COLO668 (cell line): Measurements from ENCODE around the gene SIK2.
"Not testable (repeated sequence)": the region's sequence is repeated elsewhere in the genome, so short reads cannot be mapped to it uniquely, and the experiment has no call there.

Source experiments
- DNase-seq: peaks from one replicate; lab custom pipeline; 2025; ENCODE audit not compliant: unreplicated experiment; lab: John Stamatoyannopoulos, UW

The SIK2 gene

DNA sequence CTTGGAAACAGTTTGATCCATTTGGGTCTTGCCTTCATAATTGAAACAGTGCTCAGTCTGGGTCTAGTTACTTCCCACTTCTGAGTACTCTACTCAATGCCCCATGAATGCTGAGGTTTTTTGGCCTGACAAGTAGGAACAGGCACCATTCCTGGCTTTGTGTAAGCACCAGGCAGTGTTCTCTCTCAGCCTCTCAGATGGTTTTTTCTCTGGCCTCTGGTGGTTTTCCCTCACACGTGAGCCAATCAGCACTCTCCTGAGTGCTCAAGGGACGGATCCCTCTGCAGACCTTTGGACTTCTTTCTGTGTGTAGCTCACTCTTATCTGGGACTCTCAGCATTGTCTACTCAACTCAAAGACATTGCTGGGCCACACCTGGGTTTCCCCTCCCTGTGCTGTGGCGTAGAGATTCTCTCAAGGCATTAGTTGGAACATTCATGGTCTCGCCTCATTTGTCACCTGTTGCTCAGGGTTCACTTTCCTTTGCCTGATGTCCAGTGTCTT is 21.3 kb downstream of the SIK2 start:
- no peak for DNase-seq

DNA sequence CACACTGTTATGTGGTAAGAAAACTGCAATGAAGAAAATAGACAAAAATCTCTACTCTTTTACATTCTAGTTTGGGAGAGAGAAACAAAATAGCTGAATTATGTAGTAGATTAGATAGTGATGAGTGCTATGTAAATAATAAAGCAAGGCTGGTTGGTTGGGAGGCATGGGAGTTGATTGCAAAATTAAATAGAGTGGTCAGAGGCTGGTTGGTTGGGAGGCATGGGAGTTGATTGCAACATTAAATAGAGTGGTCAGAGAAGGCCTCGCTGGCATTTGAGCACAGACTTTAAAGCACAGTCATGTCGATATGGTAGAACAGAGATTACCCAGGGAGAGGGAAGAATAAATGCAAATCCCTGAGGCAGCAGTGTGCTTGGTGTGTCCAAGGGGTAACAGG is 22.4 kb downstream of the SIK2 start:
- no peak for DNase-seq

DNA sequence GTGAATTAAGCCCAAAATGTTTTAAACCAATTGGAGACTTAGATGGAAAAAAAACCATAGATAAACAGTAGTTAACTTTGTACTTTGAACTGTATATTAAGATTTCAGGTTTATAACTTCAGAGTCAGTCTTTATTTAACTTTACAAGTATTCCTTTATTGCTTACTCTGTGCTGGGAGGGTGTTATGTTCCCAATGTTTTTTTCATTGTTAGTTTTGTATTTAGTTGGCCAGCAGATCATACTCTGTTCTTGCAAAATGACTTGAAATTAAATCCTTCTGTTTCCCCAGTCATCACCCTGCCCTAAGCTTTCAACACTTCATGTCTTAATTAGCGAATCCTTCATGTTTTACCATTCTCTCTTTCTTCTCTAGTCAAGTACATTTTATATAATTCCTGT is 25.3 kb downstream of the SIK2 start:
- no peak for DNase-seq

DNA sequence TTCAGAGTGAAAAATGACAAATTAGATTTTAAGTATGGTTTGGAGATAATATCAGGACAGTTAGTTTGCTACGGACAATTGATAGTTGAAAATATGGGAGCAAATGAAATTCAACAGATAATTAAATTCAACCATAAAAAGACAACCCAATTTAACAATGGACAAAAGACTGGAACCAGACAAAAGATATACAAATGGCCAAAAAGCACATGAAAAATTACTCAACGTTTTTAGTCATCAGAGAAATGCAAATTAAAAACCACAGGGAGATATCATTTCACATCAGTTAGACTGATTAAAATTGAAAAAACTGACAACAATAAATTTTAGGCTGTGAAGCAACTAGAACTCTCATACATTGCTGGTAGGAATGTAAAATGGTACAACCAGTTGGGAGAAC is 27.2 kb downstream of the SIK2 start:
- no peak for DNase-seq

DNA sequence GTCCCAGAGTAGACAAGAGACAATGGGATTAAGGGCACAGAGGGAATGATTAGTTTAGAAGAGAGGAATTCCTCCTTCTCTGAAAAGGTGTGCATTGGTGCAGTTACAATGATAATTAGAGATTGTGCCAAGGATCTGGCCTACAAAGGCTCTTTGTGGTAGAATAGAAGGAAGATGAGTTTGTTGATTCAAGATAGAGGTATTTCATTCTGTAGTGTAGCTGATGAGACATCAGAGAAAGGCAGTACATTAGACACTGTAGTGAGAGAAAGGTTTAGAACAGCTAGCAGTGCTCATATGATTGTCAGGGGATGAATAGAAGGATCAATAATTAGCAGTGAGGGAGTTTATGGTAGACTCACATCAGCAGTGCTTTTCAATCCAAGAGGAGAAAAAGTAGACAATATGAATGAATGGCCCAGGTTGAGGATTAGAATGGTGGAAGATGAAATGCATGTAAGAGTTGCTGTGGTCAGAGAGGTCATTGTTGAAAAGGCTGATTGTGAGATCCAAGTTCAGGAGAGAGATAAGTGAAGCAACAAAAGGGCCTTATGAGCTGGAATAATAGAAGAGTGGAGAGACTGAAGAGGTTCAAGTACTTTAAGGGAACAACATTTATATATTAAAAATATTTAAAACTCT is 28.9 kb downstream of the SIK2 start:
- DNase-seq = no peak

DNA sequence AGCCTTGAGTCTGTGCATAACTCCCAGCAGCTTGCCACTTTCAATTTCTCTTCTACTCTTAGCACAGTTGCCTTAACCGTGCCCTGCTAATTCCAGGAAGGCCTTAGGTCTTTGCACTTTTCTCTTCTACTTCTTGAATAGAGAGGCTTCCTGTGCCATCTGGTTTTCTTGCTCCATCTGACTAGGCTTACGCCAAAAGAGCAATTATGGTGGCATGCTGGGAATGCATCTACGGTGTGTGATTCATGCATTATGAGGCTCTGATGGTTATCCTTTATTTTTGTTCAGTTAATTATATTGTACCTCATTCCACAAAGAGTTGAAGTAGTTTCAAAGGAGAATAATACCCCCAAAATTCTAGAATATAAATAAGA is 29.4 kb downstream of the SIK2 start:
- no peak for DNase-seq

DNA sequence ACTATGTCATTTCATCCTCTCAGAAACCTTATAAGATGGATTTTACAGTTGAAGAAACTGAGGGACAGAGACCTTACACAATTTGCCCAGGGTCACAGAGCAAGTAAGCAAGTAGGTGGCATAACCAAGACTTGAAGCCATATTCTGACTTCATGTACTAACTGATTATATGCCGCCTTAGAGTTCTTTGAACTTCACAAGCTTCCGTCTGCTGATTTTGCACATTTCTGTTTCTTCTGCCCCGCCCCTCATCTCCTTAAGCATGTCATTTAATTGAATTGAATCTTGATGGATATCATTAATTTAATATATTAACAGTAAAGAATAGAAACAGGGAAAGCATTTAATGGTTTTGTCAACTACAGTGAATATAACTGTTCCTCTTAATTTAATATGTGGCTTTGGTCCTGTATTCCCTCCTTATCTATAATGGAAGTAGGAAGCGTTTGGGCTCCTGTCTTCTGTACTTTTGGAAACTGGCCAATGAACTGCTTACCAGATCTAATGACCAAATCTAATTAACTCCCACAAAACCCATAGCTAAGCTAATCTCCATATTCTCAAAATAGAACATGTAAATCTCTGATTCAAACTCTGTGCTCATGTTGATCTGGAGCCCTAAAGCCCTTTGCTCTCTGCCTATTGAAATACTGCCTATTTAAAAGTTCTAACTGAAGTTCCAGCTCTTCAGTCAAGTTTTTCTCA is 30.4 kb downstream of the SIK2 start:
- no peak for DNase-seq

DNA sequence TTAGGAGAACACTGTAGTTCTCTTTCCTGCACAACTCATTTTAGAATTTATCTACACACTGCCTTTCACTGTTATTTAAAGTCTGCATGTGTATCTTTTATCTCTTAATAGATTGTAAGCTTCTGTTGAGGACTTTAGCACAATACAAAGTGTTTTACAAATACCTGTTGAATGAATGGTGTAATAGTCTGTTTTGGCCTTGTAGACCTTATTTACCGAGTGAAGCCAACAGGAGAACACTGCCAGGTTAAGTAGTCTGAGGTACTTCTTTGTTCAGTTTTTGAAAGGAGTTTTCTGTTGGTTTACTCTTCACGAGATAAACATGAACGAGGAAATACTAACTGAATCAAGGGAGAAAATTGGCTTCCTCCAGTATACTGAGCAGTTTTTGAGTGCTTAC is 31.0 kb downstream of the SIK2 start:
- DNase-seq = no peak

DNA sequence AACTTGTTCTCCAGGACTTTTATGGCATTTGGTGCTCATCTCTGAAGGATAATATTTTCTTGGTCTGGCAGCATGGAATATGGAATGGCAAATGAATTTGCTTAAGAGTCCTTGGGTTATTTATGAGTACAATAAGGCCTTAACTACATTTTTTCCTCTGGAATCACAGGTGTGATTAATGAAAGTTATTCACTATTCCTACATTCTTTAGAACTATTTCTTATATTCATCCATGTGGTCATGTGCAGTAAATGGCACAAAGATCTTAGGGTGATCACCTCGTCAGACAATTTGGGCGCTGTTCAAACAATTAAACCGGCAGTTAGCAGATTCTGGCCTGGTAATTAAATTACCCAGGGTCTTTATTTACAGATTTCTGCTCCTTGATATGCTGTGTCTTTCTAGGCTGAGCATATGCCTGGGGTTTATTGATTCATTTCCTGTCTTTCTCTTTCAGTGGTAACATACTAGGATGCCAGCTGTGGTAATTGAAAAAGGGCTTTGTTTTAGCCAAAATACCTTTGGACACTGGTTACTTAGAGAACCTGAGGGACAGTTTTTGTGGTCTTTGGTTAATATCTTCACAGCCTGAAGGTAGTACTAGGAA is 31.6 kb downstream of the SIK2 start:
- DNase-seq = no peak

DNA sequence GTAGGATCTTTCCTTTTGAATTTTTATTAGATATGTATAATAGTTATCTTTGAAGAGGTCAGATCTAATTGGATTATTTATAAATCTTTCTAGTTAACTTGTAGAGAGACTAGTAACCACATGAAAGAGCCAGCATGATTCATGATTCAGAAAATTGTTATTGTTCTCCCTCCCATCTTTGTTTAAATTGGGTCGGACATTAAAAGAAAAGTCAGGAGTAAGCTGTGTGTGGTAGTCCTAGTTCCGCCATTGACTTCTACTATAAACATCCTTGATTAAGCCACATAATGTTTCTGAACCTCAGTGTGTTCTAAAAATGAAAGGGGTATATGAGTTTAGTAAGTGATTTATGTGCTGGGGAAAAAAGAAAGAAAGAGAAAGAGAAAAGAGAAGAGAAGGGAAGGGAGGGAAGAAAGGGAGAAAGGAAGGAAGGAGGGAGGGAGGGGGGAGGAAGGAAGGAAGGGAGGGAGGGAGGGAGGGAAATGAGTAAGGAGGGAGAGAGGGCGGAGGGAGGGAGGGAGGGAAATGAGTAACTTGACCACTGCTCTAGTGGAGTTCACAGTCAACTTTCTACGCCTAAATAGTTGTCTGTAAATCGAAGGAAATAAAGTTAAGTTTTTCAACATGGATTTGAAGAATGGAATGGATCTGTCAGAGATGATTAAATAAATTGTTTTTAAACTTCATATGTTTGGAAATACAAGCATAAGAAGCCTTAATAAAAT is 32.9 kb downstream of the SIK2 start:
- no peak for DNase-seq

DNA sequence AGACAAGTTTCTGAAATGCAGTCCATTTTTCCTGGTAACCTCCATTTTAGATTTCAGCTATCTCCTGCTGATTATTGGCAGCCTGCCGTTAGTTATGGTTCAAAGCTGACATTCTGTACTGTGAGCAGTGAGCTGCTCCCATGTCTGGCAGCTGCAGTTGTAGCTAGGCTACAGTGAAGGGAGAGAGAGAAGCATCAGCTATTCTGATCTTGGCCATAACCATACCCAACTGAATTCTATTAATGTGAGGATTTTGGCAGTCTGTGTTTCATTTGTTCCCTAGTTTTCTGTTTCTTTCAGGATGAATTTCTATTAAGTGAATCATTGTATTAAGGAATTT is 33.4 kb downstream of the SIK2 start:
- DNase-seq = no peak

DNA sequence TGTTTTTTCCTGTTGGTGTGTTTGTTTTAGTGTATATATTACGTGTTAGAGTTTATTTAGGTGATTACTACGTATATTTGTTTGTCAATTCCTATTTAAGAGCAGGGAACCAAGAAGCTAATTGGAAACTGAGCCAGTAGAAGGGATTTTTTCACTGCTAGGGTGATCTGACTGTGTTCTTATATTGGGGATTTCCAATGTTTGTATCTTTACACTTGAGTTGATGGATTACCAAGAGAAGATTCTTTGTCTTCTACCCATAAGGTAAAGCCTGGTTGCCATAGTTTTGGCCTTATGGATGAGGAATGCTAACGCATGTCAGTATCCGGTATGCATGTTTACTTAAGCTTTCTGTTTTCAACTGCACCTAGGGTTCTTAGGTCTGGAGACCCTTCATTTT is 35.6 kb downstream of the SIK2 start:
- DNase-seq = no peak

DNA sequence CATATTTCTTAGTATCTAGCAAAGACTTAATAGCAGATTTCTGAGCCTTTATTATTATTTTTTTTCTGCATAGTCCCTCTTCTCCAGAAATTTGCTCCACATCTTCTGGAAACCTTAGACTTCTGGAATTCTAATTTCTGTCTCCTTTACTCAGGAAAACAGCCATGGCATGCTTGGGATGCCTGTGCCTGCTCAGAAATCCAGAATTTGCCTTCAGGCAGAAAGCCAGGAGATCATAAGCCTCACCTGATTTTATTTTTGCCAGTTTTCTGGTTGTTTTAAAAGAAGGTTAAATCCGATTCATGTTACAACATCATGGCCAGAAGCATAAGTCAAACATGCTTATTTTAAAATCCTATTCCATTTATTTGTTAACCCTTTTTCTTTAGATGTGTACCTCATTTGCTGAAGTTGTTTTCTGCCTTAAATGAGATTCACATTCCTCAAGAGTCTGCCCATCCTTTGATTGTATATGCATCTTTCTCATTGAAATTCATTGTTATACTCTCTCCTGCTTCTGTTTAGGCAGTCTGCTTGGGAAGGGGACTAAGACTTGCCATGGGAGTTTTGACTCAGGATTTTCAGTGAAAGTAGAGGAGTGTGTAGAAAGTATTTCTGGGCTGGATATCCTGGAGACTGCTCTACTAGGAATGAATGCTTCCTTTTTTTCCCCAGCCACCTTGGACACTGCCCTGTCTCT is 37.1 kb downstream of the SIK2 start:
- DNase-seq = no peak

DNA sequence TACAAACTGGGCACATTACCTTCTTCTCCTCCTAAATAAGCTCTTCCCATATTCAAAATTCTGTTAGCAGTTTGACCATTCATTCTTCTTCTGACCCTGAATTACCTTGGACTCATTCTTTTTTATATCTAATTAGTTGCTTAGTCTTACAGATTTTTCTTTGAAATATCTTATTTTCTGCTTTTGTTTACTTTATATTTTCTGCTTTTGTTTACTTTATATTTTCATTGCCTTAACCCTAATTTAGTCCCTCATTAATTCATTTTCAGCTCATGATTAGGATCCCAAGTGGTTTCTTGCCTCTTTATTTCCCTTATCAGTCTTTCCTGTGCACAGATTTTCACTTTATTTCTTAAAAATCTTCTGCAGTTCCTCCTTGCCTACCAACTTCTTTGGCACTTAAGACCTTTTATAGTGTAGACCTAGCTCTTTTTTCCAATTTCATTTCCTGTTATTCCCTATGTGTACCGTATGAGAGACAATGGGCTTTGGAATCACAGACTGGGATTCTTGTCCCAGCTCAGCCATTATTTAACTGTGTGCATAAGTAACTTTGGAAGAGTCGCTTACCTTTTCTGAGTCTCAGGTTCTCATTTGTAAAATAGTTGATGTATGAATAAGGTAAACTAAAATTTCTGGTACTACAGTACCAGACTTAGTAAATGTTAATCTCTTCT is 39.2 kb downstream of the SIK2 start:
- DNase-seq = no peak

DNA sequence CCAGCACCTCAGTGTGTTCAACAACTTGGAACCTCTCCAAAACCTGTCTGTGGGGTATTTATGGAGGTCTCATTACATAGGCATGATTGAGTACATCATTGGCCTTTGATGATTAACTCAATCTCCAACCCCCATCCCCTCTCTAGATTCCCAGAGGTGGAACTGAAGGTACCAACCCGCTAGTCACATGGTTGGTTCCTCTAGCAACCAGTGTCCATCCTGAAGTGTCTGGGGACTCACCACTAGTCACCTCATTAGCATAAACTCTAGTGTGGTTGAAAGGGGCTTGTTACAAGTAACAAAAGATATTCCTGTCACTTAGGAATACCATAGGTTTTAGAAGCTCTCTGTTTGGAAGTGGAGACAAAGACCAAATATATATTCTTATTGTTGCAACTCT is 40.3 kb downstream of the SIK2 start:
- no peak for DNase-seq

DNA sequence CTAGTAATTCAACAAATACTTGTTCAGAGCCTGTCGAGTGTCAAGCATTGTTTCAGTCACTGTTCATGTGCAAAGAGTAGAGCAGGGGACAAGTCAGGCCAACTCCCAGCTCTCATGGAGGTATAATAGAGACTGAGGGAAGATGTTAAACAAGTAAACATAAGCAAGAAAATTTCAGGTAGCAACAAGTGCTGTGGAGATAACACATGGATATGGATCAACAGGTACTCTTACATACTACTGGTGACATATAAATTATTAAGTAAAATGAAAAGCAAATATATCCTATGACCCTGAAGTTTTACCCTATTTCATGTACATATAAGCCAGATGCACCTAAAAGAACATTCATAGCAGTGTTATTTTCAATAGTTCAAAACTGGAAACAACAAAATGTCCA is 42.7 kb downstream of the SIK2 start:
- DNase-seq = no peak

DNA sequence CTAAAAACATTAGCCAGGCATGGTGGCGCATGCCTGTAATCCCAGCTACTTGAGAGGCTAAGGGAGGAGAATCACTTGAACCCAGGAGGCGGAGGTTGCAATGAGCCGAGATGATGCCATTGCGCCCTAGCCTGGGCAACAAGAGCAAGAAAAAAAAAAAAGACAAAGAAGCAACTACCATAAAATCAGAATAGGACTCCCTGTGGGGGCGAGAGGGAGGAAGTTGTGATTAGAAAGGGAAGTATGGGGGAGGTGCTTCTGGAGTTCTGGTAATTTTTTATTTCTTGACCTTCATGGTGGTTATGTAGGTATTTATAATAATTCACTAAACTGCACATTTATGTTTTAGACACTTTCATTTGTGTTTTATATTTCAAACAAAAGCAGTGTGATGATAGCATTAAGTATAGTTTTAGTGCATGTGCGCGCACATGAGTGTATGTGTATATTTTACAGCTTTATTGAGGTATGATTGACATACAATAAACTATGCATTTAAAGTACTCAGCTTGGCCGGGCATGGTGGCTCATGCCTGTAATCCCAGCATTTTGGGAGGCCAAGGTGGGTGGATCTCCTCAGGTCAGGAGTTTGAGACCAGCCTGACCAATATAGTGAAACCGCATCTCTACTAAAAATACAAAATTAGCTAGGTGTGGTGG is 43.5 kb downstream of the SIK2 start:
- DNase-seq = no peak

DNA sequence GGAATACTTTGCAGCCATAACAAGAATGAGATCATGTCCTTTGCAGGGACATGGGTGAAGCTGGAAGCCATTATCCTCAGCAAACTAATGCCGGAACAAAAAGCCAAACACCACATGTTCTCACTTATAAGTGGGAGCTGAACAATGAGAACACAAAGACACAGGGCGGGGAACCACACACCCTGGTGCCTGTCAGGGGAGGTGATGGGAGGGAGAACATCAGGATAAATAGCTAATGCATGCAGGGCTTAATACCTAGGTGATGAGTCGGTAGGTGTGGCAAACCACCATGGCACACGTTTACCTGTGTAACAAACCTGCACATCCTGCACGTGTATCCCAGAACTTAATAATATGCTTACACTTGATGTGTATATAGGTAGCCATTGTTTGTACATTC is 49.1 kb downstream of the SIK2 start:
- not testable (repeated sequence) for DNase-seq

DNA sequence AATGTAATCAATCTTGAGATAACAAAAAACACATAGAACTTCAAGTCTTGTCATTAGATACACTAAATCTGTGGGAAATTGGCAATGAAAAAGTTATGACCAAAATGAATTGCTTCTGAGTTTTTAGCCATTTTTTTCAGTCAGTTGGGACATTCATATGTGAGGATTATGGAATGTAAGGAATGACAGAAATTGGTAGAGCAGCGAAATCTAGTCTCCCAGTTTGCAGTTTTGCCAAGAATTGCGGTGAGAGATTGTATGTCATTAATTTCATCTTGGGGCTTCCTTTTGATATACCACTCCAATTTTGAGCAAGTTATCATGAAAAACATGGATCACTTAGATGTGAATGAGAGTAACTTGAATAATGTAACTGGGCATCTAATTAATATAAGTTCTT is 49.9 kb downstream of the SIK2 start:
- DNase-seq = no peak

DNA sequence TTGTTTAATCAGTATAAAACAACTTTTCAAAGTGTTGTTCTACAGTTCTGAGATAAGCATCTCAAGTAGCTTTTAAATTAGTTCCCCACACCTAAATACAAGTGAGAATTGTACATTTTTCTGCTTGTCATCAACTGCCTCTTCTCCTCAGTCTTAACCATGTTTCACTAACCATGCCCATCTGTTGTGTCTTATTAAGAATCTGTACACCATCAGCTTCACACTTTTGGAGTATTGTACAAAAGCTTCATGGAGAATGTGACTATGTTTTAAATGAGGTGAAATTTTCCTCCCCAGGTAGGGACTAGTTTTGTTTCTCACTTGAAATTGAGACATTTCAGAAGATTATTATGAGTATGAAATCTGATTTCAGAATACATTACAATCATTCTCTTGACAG is 52.4 kb downstream of the SIK2 start:
- no peak for DNase-seq
